H9 (cell line): ENCODE data around the gene MT1H. TPM values are rescaled to one million over a fixed set of nuclear protein-coding genes. Genes with fewer than 3 reads are reported as not detected.

Source experiments
- DNase-seq: peaks from one replicate; pipeline ENCODE4 v3.0.0-alpha.2; 2017
- H2AFZ ChIP-seq: one replicate; pipeline ENCODE4 v1.6.1; 2013; ENCODE audit warnings: mild to moderate bottlenecking, low read length, control low read depth, moderate library complexity
- H2AK5ac ChIP-seq: 2 replicates; pipeline ENCODE4 v1.6.1; 2013; ENCODE audit warnings: low read length, control low read depth, mixed read lengths; ENCODE audit not compliant: insufficient read length
- H2BK120ac ChIP-seq: one replicate; pipeline ENCODE4 v1.6.1; 2013; ENCODE audit warnings: low read depth, mild to moderate bottlenecking, low read length, control low read depth, inconsistent platforms; ENCODE audit not compliant: poor library complexity, severe bottlenecking
- H2BK12ac ChIP-seq: 2 replicates; pipeline ENCODE4 v1.6.1; 2013; ENCODE audit warnings: low read length, control low read depth, mixed read lengths, low read depth; ENCODE audit not compliant: insufficient read length
- H2BK15ac ChIP-seq: 2 replicates; pipeline ENCODE4 v1.6.1; 2013; ENCODE audit warnings: low read depth, low read length, control low read depth
- H2BK20ac ChIP-seq: one replicate; pipeline ENCODE4 v1.6.1; 2013; ENCODE audit warnings: low read depth, mild to moderate bottlenecking, low read length, control low read depth, inconsistent platforms; ENCODE audit not compliant: poor library complexity, severe bottlenecking
- H2BK5ac ChIP-seq: 2 replicates; pipeline ENCODE4 v1.6.1; 2013; ENCODE audit warnings: low read length, control low read depth, mixed read lengths; ENCODE audit not compliant: insufficient read length
- H3K14ac ChIP-seq: 2 replicates; pipeline ENCODE4 v1.6.1; 2013; ENCODE audit warnings: low read length, control low read depth; ENCODE audit not compliant: insufficient read depth
- H3K18ac ChIP-seq: 2 replicates; pipeline ENCODE4 v1.6.1; 2013; ENCODE audit warnings: low read depth, mild to moderate bottlenecking, mixed read lengths, low read length, control low read depth; ENCODE audit not compliant: insufficient read length
- H3K23ac ChIP-seq: 2 replicates; pipeline ENCODE4 v1.6.1; 2013; ENCODE audit warnings: low read length, control low read depth, mixed read lengths, low read depth; ENCODE audit not compliant: insufficient read length
- H3K23me2 ChIP-seq: 2 replicates; pipeline ENCODE4 v1.6.1; 2013; ENCODE audit warnings: low read depth, mild to moderate bottlenecking, mixed read lengths, low read length, control low read depth; ENCODE audit not compliant: insufficient read length, poor library complexity, severe bottlenecking
- H3K27ac ChIP-seq: 2 replicates; pipeline ENCODE4 v1.5.1; 2013; ENCODE audit warnings: low read length, control low read depth, mixed read lengths, low read depth; ENCODE audit not compliant: insufficient read length
- H3K27me3 ChIP-seq: 2 replicates; pipeline ENCODE4 v1.6.1; 2013; ENCODE audit warnings: low read length, control low read depth, inconsistent platforms; ENCODE audit not compliant: insufficient read depth
- H3K4ac ChIP-seq: 2 replicates; pipeline ENCODE4 v1.6.1; 2013; ENCODE audit warnings: low read depth, mild to moderate bottlenecking, control low read depth, inconsistent platforms, low read length, moderate library complexity
- H3K4me1 ChIP-seq: 2 replicates; pipeline ENCODE4 v1.6.1; 2013; ENCODE audit warnings: low read length, control low read depth, inconsistent platforms; ENCODE audit not compliant: insufficient read depth
- H3K4me2 ChIP-seq: 2 replicates; pipeline ENCODE4 v1.6.1; 2013; ENCODE audit warnings: low read length, control low read depth, mixed read lengths; ENCODE audit not compliant: insufficient read length, insufficient read depth
- H3K56ac ChIP-seq: 2 replicates; pipeline ENCODE4 v1.6.1; 2013; ENCODE audit warnings: low read depth, mild to moderate bottlenecking, mixed read lengths, low read length, control low read depth; ENCODE audit not compliant: insufficient read length
- H3K79me1 ChIP-seq: 2 replicates; pipeline ENCODE4 v1.6.1; 2013; ENCODE audit warnings: low read depth, mild to moderate bottlenecking, moderate library complexity, low read length, control low read depth, inconsistent platforms; ENCODE audit not compliant: insufficient read depth, poor library complexity, severe bottlenecking
- H3K79me2 ChIP-seq: 2 replicates; pipeline ENCODE4 v1.6.1; 2013; ENCODE audit warnings: low read length, control low read depth, inconsistent platforms; ENCODE audit not compliant: insufficient read depth
- H3K9ac ChIP-seq: 2 replicates; pipeline ENCODE4 v1.6.1; 2013; ENCODE audit warnings: low read length, control low read depth, mixed read lengths; ENCODE audit not compliant: insufficient read length; ENCODE audit errors: extremely low read depth
- H3K9me3 ChIP-seq: one replicate; pipeline ENCODE4 v1.6.1; 2013; ENCODE audit warnings: low read depth, low read length, inconsistent platforms; ENCODE audit not compliant: control insufficient read depth
- H3T11ph ChIP-seq: one replicate; pipeline ENCODE4 v1.6.1; 2013; ENCODE audit warnings: mild to moderate bottlenecking, low read length, control low read depth, inconsistent platforms
- H4K20me1 ChIP-seq: one replicate; pipeline ENCODE4 v1.6.1; 2013; ENCODE audit not compliant: control insufficient read depth, insufficient read length, insufficient read depth
- H4K5ac ChIP-seq: 2 replicates; pipeline ENCODE4 v1.6.1; 2013; ENCODE audit warnings: low read depth, mild to moderate bottlenecking, mixed read lengths, low read length, control low read depth; ENCODE audit not compliant: insufficient read length
- H4K8ac ChIP-seq: replicated peaks from 2 replicates; pipeline ENCODE4 v1.6.1; 2013; ENCODE audit warnings: low read length, control low read depth, mixed read lengths, low read depth; ENCODE audit not compliant: insufficient read length
- H4K91ac ChIP-seq: 2 replicates; pipeline ENCODE4 v1.6.1; 2013; ENCODE audit warnings: low read depth, mild to moderate bottlenecking, moderate library complexity, mixed read lengths, low read length, control low read depth; ENCODE audit not compliant: insufficient read length
- H3K27ac Mint-ChIP-seq, 3 experiments: 2 replicates in 2 of 3; 3 replicates in 1 of 3; pipeline ENCODE4 v1.8.0; 2020 to 2021; ENCODE audit warnings: mixed read lengths in 3 of 3, mild to moderate bottlenecking in 1 of 3, moderate library complexity in 1 of 3
- H3K27me3 Mint-ChIP-seq: 2 replicates; pipeline ENCODE4 v1.8.0; 2021; ENCODE audit warnings: low read depth, mild to moderate bottlenecking, moderate library complexity, mixed read lengths
- H3K36me3 Mint-ChIP-seq, 3 experiments: 2 replicates in 2 of 3; 3 replicates in 1 of 3; pipeline ENCODE4 v1.8.0; 2020 to 2021; ENCODE audit warnings: low read depth in 3 of 3, mixed read lengths in 3 of 3; ENCODE audit not compliant: insufficient read depth in 1 of 3
- H3K4me1 Mint-ChIP-seq, 2 experiments: 2 replicates each; pipeline ENCODE4 v1.8.0; 2020; ENCODE audit warnings: mixed read lengths in 2 of 2
- H3K4me3 Mint-ChIP-seq, 2 experiments: 2 replicates in 1 of 2; 3 replicates in 1 of 2; pipeline ENCODE4 v1.8.0; 2020 to 2021; ENCODE audit warnings: mild to moderate bottlenecking in 2 of 2, mixed read lengths in 2 of 2, moderate library complexity in 1 of 2
- H3K9me3 Mint-ChIP-seq, 2 experiments: 2 replicates in 1 of 2; 3 replicates in 1 of 2; pipeline ENCODE4 v1.8.0; 2020; ENCODE audit warnings: mild to moderate bottlenecking in 2 of 2, mixed read lengths in 2 of 2, moderate library complexity in 1 of 2
- WGBS: extraction: QIAGEN DNeasy Blood & Tissue Kit; methylation state at CpG from one replicate; pipeline ENCODE4 v1.1.7; 2013; ENCODE audit warnings: missing lambda C conversion rate, low lambda C conversion rate, mixed read lengths; ENCODE audit not compliant: insufficient read length; ENCODE audit errors: extremely low coverage; 5-methylcytosine and 5-hydroxymethylcytosine counted together
- total RNA-seq: library from RNA; stranded (reverse); gene quantifications from 2 replicates; pipeline ENCODE4 v1.2.1, GENCODE V29; 2021
- TF ChIP-seq, protein P1 (sequence below): fragments of 200-600 bp; sonication (generic); conservative IDR thresholded peaks from 3 replicates; pipeline ENCODE4 v1.8.0; 2021; ENCODE audit warnings: antibody characterized with exemption, mild to moderate bottlenecking

Gene MT1H
- total RNA-seq, 1 experiment from 2014 or later = 12.5 TPM

DNA sequence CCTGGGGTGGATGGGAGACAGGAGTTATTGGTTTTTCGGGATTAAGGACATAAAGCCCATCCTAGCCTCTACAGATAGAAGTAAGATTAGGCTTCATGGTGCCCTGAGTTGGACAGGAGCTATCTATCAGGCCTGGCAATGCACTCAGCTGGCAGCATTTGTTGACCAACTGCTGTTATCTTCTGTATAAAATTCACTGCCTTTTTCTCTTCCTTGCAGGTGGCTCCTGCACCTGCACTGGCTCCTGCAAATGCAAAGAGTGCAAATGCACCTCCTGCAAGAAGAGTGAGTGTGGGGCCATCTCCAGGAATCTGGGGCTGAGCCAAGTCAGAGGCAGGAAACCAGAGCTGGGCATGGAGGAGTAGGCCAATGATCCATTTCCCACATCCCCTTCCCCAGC lies 30.6 kb upstream of the MT1H start:
- H4K5ac ChIP-seq = no peak overlapping the region
- H3T11ph ChIP-seq = no peak overlapping the region
- TF ChIP-seq, protein P1, sequence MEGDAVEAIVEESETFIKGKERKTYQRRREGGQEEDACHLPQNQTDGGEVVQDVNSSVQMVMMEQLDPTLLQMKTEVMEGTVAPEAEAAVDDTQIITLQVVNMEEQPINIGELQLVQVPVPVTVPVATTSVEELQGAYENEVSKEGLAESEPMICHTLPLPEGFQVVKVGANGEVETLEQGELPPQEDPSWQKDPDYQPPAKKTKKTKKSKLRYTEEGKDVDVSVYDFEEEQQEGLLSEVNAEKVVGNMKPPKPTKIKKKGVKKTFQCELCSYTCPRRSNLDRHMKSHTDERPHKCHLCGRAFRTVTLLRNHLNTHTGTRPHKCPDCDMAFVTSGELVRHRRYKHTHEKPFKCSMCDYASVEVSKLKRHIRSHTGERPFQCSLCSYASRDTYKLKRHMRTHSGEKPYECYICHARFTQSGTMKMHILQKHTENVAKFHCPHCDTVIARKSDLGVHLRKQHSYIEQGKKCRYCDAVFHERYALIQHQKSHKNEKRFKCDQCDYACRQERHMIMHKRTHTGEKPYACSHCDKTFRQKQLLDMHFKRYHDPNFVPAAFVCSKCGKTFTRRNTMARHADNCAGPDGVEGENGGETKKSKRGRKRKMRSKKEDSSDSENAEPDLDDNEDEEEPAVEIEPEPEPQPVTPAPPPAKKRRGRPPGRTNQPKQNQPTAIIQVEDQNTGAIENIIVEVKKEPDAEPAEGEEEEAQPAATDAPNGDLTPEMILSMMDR = no peak
- H3K4me2 ChIP-seq = no peak overlapping the region
- H3K23ac ChIP-seq = no peak overlapping the region
- Mint-ChIP-seq H3K36me3 (no peaks in the 10 kb centered on the region; a peak in 1 of 7 replicates), H3K4me1 (peaks cover 23 to 41% of the 10 kb centered on the region in 2 experiments), H3K4me3 (no peak overlapping the region), H3K27me3 (peaks cover 99% of the 10 kb centered on the region), H3K27ac (peak overlapping the region in 1 of 3 experiments; percentile 48; a peak in 1 of 7 replicates), H3K9me3 (peaks cover 0 to 5% of the 10 kb centered on the region in 2 experiments; a peak in 2 of 5 replicates)
- H3K9ac ChIP-seq = no peak overlapping the region
- no peak overlapping the region for H3K14ac ChIP-seq
- H3K4ac ChIP-seq = no peak overlapping the region
- H3K56ac ChIP-seq = no peak overlapping the region
- no peak overlapping the region for H2AFZ ChIP-seq
- H3K9me3 ChIP-seq = no peaks in the 10 kb centered on the region
- no peak overlapping the region for H4K8ac ChIP-seq
- no peaks in the 10 kb centered on the region for H4K20me1 ChIP-seq
- no peak overlapping the region for H3K18ac ChIP-seq
- no CpG with 5 or more reads among the region's 1 CpG for WGBS
- H3K79me1 ChIP-seq = no peaks in the 10 kb centered on the region
- DNase-seq = no peak
- no peak overlapping the region for H2BK20ac ChIP-seq
- no peak overlapping the region for H2AK5ac ChIP-seq
- no peak overlapping the region for H2BK5ac ChIP-seq
- H3K27ac ChIP-seq = no peak overlapping the region
- H2BK120ac ChIP-seq = no peak overlapping the region
- H3K27me3 ChIP-seq = peaks cover 92% of the 10 kb centered on the region
- H4K91ac ChIP-seq = no peak overlapping the region
- H3K4me1 ChIP-seq = no peaks in the 10 kb centered on the region
- H2BK15ac ChIP-seq = no peak overlapping the region
- H3K79me2 ChIP-seq = no peaks in the 10 kb centered on the region
- peaks cover 6% of the 10 kb centered on the region for H3K23me2 ChIP-seq
- H2BK12ac ChIP-seq = no peak overlapping the region
